Transverse colon (tissue), 4 donors: ENCODE measurements around the gene IQCM. TPM values are rescaled to one million over a fixed set of nuclear protein-coding genes. Genes with fewer than 3 reads are reported as not detected.

Source experiments
- DNase-seq: peaks from one replicate; pipeline ENCODE4 v3.0.0-alpha.2; 2019
- H3K27ac ChIP-seq, 4 donors: fragments of 200-600 bp; sonication (generic); 2 replicates each; pipeline ENCODE4 v1.5.1; 2016 to 2018; ENCODE audit warnings: inconsistent platforms in 4 of 4
- H3K27me3 ChIP-seq: fragments of 200-600 bp; sonication (generic); 2 replicates; pipeline ENCODE4 v1.5.1; 2017; ENCODE audit warnings: inconsistent platforms
- H3K36me3 ChIP-seq, 4 donors: fragments of 200-600 bp; sonication (generic); 2 replicates each; pipeline ENCODE4 v1.5.1; 2017 to 2019; ENCODE audit warnings: inconsistent platforms in 4 of 4
- H3K4me1 ChIP-seq, 4 donors: fragments of 200-600 bp; sonication (generic); 2 replicates each; pipeline ENCODE4 v1.5.1; 2017 to 2020; ENCODE audit warnings: inconsistent platforms in 4 of 4
- H3K4me3 ChIP-seq, 4 donors: fragments of 200-600 bp; sonication (generic); 1 replicate in 1 of 4; 2 replicates in 3 of 4; pipeline versions ENCODE4 v1.5.1 to v1.6.1; 2017 to 2019; ENCODE audit warnings: inconsistent platforms in 4 of 4
- H3K9me3 ChIP-seq, 2 donors: fragments of 200-600 bp; sonication (generic); 2 replicates each; pipeline ENCODE4 v1.5.1; 2017 to 2019; ENCODE audit warnings: inconsistent platforms in 2 of 2
- EP300 ChIP-seq: sonication (generic); formaldehyde crosslinking; IDR thresholded peaks from one replicate; pipeline ENCODE4 v1.6.1; 2017; ENCODE audit warnings: antibody characterized with exemption, low read depth
- POLR2A ChIP-seq: fragments of 450-650 bp; IDR thresholded peaks from one replicate; pipeline ENCODE4 v1.6.1; 2016; ENCODE audit warnings: antibody characterized with exemption, mild to moderate bottlenecking, moderate library complexity
- POLR2AphosphoS5 ChIP-seq, 3 donors: sonication (generic); formaldehyde crosslinking; IDR thresholded peaks; one replicate each; pipeline ENCODE4 v1.6.1; 2016; ENCODE audit warnings: antibody characterized with exemption in 3 of 3
- WGBS, 2 donors: methylation state at CpG; one replicate each; pipeline ENCODE4 v1.1.5; 2018; ENCODE audit warnings: low coverage in 1 of 2; 5-methylcytosine and 5-hydroxymethylcytosine counted together
- in situ Hi-C, 4 donors: fragments of 200-750 bp; cut with MboI; loops; one replicate each; pipeline versions ENCODE4 v1.15.0 to v1.15.1; 2017; ENCODE audit warnings: low sequenced_read_pairs in 3 of 4, low pct_ligation_motif_present in 1 of 4, low pct_unique_long_range_greater_than_20kb in 1 of 4
- intact Hi-C: fragments of 100-400 bp; cut with DNase I; formaldehyde crosslinking; loops from one replicate; pipeline ENCODE4 v1.15.1; 2023; ENCODE audit warnings: low total_unique reads
- total RNA-seq, 4 donors: library from RNA; depleted of rRNA; stranded (reverse); fragments of >200 nt; gene quantifications; one replicate each; pipeline ENCODE4 v1.1.0, GENCODE V29; 2016
- TF ChIP-seq, protein P1 (sequence below), 5 experiments: fragments of 200-600 bp in 3 of 5; fragments of 450-650 bp in 2 of 5; sonication (generic) in 3 of 5; IDR thresholded peaks; 1 replicate in 2 of 5; 2 replicates in 3 of 5; pipeline ENCODE4 v1.5.1; 2016 to 2017; ENCODE audit warnings: antibody characterized with exemption in 5 of 5, inconsistent platforms in 3 of 5, mild to moderate bottlenecking in 2 of 5, moderate library complexity in 1 of 5

IQCM gene
- total RNA-seq, 4 donors from 2014 or later, result 4.0 to 8.6 (median 8.5) TPM

GRCh38 chr4:149702414-149703293 is 113.0 kb downstream of the IQCM start:
- TF ChIP-seq POLR2AphosphoS5 (IDR thresholded peaks at IDR 0.05), result no peak
- intact Hi-C loops (no loop called here), in situ Hi-C loops (no loop called here)
- H3K4me1 ChIP-seq, result peaks cover 0 to 9% (median 2%) of the 10 kb centered on the region in 4 donors
- DNase-seq, result no peak
- 92 to 100% methylated on average over 2 of the region's 2 CpGs for WGBS, 2 donors
- no peaks in the 10 kb centered on the region for H3K9me3 ChIP-seq
- no peak overlapping the region for H3K27ac ChIP-seq
- H3K36me3 ChIP-seq, result no peaks in the 10 kb centered on the region
- H3K27me3 ChIP-seq, result no peaks in the 10 kb centered on the region
- no peak overlapping the region for H3K4me3 ChIP-seq

DNA sequence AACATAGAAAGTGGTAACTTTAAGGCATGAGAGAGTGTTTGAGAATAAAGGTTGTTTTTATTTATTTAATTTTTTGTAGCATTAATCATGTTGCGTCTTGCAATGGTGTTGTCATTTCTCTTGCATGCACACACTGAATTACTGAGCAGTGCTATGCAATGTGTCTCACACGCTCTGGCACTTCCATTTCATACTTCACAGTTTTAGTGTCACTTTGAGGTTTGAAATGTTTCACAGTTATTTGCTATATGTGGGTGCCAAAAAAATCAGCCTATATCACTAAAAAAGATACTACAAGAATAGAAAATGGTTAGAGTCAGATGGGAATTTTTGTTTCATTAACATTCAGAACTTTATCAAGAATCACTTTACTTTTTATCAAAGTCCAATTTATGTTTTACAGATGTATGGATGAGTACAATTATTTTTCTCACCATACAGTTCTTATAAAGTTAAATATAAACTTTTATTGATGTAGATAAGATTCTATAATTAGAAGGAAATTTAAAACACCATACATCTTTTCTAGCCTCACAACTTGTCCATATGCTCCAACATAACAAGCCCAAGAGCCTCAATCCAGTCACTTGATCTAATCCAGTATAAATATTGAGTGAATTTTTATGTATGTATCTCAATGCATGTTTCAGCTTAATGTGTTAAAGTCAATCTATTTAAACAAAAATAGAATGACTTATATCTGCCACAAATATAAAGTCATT is 114.0 kb downstream of the IQCM start:
- DNase-seq, result no peak
- TF ChIP-seq EP300 (no peak), POLR2A (no peak), POLR2AphosphoS5 (IDR thresholded peaks at IDR 0.05) (no peak)
- TF ChIP-seq, protein P1, sequence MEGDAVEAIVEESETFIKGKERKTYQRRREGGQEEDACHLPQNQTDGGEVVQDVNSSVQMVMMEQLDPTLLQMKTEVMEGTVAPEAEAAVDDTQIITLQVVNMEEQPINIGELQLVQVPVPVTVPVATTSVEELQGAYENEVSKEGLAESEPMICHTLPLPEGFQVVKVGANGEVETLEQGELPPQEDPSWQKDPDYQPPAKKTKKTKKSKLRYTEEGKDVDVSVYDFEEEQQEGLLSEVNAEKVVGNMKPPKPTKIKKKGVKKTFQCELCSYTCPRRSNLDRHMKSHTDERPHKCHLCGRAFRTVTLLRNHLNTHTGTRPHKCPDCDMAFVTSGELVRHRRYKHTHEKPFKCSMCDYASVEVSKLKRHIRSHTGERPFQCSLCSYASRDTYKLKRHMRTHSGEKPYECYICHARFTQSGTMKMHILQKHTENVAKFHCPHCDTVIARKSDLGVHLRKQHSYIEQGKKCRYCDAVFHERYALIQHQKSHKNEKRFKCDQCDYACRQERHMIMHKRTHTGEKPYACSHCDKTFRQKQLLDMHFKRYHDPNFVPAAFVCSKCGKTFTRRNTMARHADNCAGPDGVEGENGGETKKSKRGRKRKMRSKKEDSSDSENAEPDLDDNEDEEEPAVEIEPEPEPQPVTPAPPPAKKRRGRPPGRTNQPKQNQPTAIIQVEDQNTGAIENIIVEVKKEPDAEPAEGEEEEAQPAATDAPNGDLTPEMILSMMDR (IDR thresholded peaks at IDR 0.05), result no peak

GRCh38 chr4:149700272-149700671 is 115.4 kb downstream of the IQCM start:
- intact Hi-C loops, result no loop called here
- in situ Hi-C loops, result no loop called here
- 77 to 89% methylated on average over 3 of the region's 3 CpGs for WGBS, 2 donors

More for the DNA sequence above, 114.0 kb downstream of the IQCM start:
- H3K27ac ChIP-seq, result no peak overlapping the region
- H3K36me3 ChIP-seq, result no peaks in the 10 kb centered on the region
- in situ Hi-C loops (no loop called here), intact Hi-C loops (no loop called here)
- H3K27me3 ChIP-seq, result no peaks in the 10 kb centered on the region
- no peaks in the 10 kb centered on the region for H3K9me3 ChIP-seq
- peaks cover 0 to 9% (median 2%) of the 10 kb centered on the region in 4 donors for H3K4me1 ChIP-seq
- whole genome bisulfite sequencing, 2 donors, result 75 to 76% methylated on average over 2 of the region's 2 CpGs
- H3K4me3 ChIP-seq, result no peak overlapping the region

DNA sequence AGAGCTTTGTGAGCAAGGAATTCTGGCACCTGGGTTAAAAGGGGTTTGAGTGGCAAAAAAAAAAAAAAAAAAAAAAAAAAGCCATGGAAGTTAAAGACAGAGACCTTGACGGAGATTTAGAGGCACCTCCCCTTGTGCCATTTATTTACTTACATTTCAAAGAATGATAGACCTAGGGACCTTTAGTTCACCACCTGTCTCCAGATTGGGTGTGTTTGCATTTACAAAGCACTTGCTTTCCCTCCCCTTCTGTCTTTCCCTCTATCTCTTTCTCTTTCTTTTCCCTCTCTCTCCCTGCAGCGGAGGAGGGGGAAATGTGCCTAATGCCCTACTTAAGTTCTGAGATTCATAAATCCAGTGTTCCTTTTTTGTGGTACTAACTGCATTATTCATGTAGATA is 116.0 kb downstream of the IQCM start:
- no peak for DNase-seq
- 55% methylated on average over 2 of the region's 2 CpGs for WGBS, 2 donors
- in situ Hi-C loops, result no loop called here
- Histone ChIP-seq H3K4me3 (no peak overlapping the region), H3K36me3 (no peaks in the 10 kb centered on the region), H3K4me1 (peaks cover 0 to 9% (median 2%) of the 10 kb centered on the region in 4 donors), H3K27me3 (no peaks in the 10 kb centered on the region), H3K27ac (no peak overlapping the region), H3K9me3 (no peaks in the 10 kb centered on the region)
- TF ChIP-seq POLR2A (no peak), POLR2AphosphoS5 (IDR thresholded peaks at IDR 0.05) (no peak), EP300 (no peak)
- TF ChIP-seq, protein P1 (IDR thresholded peaks at IDR 0.05), result no peak
- intact Hi-C loops, result no loop called here

More at GRCh38 chr4:149700272-149700671, 115.4 kb downstream of the IQCM start:
- Histone ChIP-seq H3K4me3 (no peak overlapping the region), H3K4me1 (peaks cover 0 to 9% (median 2%) of the 10 kb centered on the region in 4 donors), H3K27ac (no peak overlapping the region), H3K27me3 (no peaks in the 10 kb centered on the region), H3K36me3 (no peaks in the 10 kb centered on the region), H3K9me3 (no peaks in the 10 kb centered on the region)
- DNase-seq, result no peak
- TF ChIP-seq EP300, result no peak
- no peak for TF ChIP-seq POLR2AphosphoS5 (IDR thresholded peaks at IDR 0.05)
- no peak for TF ChIP-seq POLR2A
- TF ChIP-seq, protein P1 (IDR thresholded peaks at IDR 0.05), result no peak
